PFSK-1 (cell line): Measurements from ENCODE around the gene C11orf16.

Experiments
- FOXP2 ChIP-seq: optimal IDR thresholded peaks from 2 replicates; pipeline ENCODE3; 2011; ENCODE audit warnings: borderline replicate concordance, control low read depth, inconsistent platforms; ENCODE audit not compliant: insufficient read depth; ENCODE audit errors: extremely low read length, extremely low read depth
- POLR2AphosphoS5 ChIP-seq: IDR thresholded peaks from 2 replicates; pipeline ENCODE4 v1.6.1; 2012; ENCODE audit warnings: low read depth, mild to moderate bottlenecking, control low read depth, low read length, moderate library complexity
- SIN3A ChIP-seq: IDR thresholded peaks from 2 replicates; pipeline ENCODE4 v1.6.1; 2012; ENCODE audit warnings: mild to moderate bottlenecking, low read length, moderate library complexity, borderline replicate concordance; ENCODE audit not compliant: insufficient read depth
- TAF1 ChIP-seq: IDR thresholded peaks from 2 replicates; pipeline ENCODE4 v1.6.1; 2012; ENCODE audit warnings: low read length, control low read depth, borderline replicate concordance; ENCODE audit not compliant: insufficient read depth
- TF ChIP-seq, protein P1 (sequence below), 2 experiments: IDR thresholded peaks; 2 replicates each; pipeline versions ENCODE4 v1.6.1 to v1.8.0; 2011 to 2012; ENCODE audit warnings: low read depth in 2 of 2, low read length in 2 of 2, control low read depth in 1 of 2, inconsistent platforms in 1 of 2, mild to moderate bottlenecking in 1 of 2, moderate library complexity in 1 of 2; ENCODE audit not compliant: insufficient read depth in 1 of 2

DNA sequence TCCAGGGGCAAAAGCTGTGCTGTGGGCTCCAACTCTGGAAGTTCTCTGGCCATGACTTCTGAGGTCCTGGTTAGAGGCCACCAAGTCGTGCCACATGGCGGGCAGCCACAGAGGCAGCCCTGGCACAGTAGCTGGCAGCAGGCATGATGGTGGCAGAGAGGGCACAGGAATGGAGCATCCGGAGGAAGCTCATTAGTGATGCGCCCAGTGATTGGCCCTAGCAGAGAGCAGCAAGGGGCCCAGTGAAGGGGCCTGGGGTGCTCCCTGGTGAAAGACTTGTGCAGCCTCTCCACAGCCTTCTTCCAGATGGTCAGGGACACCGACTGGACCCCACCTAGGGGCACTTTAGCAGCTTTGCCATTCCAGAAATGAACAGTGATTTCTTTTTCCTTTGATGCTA, 7.0 kb downstream of the C11orf16 start:
- TF ChIP-seq TAF1: no peak
- TF ChIP-seq, protein P1, sequence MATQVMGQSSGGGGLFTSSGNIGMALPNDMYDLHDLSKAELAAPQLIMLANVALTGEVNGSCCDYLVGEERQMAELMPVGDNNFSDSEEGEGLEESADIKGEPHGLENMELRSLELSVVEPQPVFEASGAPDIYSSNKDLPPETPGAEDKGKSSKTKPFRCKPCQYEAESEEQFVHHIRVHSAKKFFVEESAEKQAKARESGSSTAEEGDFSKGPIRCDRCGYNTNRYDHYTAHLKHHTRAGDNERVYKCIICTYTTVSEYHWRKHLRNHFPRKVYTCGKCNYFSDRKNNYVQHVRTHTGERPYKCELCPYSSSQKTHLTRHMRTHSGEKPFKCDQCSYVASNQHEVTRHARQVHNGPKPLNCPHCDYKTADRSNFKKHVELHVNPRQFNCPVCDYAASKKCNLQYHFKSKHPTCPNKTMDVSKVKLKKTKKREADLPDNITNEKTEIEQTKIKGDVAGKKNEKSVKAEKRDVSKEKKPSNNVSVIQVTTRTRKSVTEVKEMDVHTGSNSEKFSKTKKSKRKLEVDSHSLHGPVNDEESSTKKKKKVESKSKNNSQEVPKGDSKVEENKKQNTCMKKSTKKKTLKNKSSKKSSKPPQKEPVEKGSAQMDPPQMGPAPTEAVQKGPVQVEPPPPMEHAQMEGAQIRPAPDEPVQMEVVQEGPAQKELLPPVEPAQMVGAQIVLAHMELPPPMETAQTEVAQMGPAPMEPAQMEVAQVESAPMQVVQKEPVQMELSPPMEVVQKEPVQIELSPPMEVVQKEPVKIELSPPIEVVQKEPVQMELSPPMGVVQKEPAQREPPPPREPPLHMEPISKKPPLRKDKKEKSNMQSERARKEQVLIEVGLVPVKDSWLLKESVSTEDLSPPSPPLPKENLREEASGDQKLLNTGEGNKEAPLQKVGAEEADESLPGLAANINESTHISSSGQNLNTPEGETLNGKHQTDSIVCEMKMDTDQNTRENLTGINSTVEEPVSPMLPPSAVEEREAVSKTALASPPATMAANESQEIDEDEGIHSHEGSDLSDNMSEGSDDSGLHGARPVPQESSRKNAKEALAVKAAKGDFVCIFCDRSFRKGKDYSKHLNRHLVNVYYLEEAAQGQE (IDR thresholded peaks at IDR 0.05; ENCODE audit: insufficient read depth in 1 of 2, low read depth in 2 of 2, low read length in 2 of 2): no peak
- no peak for TF ChIP-seq POLR2AphosphoS5
- no peak for TF ChIP-seq FOXP2
- TF ChIP-seq SIN3A: no peak
